ENCODE measurements around the gene PXT1. TPM values are rescaled to one million over a fixed set of nuclear protein-coding genes. Genes with fewer than 3 reads are reported as not detected.

The PXT1 gene
- total and polyA plus RNA-seq, 9 of the 15 experiments (the other 6 are each of a cell fraction or from before 2014, with no cell fraction given) = 0.09 to 0.11 (median 0.10) TPM; not detected in 5

DNA sequence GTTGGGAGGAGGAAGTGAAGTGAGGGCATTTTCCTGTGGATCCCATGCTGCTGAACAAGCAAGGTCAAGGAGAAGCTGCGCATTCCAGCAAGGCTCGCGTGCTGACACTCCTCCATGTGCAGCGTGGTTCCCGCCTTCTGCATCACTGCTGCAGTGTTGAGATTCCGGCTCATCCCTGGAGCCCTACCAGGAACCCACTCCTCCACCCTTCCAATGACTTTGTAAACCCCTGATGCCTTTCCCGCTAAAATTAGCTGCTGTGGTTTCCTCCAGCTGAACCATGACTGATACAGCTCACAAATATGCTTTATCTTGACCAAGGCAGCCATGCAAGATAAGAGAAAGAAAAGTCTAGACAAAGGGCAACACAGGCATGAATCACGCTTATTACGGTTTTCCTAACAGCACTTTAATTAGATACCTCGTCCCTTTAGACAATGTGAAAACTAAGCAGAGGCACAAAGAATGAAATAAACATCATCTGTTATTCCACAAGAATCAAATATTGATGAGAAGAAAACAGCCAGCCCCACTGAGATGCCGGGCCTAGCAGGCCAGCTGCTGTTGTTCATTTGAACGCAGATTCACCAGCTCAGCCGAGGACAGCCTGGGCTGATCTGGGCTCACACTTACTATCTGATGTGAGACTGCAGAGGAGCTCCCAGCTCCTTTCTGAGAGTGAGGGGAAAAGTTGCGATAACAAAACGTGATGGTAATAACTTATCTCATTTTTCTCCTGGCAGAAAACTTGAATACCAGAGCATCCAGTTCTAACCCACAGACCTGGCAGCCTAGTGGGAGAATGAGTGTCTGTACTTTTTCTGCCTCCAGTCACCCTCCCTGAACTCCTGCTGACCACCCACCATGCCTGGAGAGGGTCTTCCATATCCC is 91.7 kb downstream of the PXT1 start (continued):
- TF ChIP-seq ZBTB8A (IDR thresholded peaks at IDR 0.05; ENCODE audit: partially characterized antibody) = no peak
- TF ChIP-seq CBX8 (IDR thresholded peaks at IDR 0.05; ENCODE audit: borderline replicate concordance, extremely low read depth, low read depth, low read length, poor library complexity, severe bottlenecking) = no peak
- TF ChIP-seq SIRT6 (IDR thresholded peaks at IDR 0.05; ENCODE audit: low read depth, low read length) = no peak
- TF ChIP-seq PTTG1 (tag; IDR thresholded peaks at IDR 0.05; ENCODE audit: low read depth) = no peak
- no peak for TF ChIP-seq GTF2E2 (tag; IDR thresholded peaks at IDR 0.05)
- TF ChIP-seq, protein P1, sequence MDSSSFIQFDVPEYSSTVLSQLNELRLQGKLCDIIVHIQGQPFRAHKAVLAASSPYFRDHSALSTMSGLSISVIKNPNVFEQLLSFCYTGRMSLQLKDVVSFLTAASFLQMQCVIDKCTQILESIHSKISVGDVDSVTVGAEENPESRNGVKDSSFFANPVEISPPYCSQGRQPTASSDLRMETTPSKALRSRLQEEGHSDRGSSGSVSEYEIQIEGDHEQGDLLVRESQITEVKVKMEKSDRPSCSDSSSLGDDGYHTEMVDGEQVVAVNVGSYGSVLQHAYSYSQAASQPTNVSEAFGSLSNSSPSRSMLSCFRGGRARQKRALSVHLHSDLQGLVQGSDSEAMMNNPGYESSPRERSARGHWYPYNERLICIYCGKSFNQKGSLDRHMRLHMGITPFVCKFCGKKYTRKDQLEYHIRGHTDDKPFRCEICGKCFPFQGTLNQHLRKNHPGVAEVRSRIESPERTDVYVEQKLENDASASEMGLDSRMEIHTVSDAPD (CRISPR knock-in tag; IDR thresholded peaks at IDR 0.05) = no peak
- TF ChIP-seq, protein P2, sequence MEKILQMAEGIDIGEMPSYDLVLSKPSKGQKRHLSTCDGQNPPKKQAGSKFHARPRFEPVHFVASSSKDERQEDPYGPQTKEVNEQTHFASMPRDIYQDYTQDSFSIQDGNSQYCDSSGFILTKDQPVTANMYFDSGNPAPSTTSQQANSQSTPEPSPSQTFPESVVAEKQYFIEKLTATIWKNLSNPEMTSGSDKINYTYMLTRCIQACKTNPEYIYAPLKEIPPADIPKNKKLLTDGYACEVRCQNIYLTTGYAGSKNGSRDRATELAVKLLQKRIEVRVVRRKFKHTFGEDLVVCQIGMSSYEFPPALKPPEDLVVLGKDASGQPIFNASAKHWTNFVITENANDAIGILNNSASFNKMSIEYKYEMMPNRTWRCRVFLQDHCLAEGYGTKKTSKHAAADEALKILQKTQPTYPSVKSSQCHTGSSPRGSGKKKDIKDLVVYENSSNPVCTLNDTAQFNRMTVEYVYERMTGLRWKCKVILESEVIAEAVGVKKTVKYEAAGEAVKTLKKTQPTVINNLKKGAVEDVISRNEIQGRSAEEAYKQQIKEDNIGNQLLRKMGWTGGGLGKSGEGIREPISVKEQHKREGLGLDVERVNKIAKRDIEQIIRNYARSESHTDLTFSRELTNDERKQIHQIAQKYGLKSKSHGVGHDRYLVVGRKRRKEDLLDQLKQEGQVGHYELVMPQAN (IDR thresholded peaks at IDR 0.05; ENCODE audit: borderline replicate concordance) = 0 out of 2 replicates have a peak, but pooled peaks have one; percentile 28
- no peak for TF ChIP-seq SAFB2 (IDR thresholded peaks at IDR 0.05; ENCODE audit: borderline replicate concordance, low read depth, low read length, severe bottlenecking)
- TF ChIP-seq, protein P3, sequence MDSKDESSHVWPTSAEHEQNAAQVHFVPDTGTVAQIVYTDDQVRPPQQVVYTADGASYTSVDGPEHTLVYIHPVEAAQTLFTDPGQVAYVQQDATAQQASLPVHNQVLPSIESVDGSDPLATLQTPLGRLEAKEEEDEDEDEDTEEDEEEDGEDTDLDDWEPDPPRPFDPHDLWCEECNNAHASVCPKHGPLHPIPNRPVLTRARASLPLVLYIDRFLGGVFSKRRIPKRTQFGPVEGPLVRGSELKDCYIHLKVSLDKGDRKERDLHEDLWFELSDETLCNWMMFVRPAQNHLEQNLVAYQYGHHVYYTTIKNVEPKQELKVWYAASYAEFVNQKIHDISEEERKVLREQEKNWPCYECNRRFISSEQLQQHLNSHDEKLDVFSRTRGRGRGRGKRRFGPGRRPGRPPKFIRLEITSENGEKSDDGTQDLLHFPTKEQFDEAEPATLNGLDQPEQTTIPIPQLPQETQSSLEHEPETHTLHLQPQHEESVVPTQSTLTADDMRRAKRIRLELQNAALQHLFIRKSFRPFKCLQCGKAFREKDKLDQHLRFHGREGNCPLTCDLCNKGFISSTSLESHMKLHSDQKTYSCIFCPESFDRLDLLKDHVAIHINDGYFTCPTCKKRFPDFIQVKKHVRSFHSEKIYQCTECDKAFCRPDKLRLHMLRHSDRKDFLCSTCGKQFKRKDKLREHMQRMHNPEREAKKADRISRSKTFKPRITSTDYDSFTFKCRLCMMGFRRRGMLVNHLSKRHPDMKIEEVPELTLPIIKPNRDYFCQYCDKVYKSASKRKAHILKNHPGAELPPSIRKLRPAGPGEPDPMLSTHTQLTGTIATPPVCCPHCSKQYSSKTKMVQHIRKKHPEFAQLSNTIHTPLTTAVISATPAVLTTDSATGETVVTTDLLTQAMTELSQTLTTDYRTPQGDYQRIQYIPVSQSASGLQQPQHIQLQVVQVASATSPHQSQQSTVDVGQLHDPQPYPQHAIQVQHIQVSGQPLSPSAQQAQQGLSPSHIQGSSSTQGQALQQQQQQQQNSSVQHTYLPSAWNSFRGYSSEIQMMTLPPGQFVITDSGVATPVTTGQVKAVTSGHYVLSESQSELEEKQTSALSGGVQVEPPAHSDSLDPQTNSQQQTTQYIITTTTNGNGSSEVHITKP (IDR thresholded peaks at IDR 0.05; ENCODE audit: partially characterized antibody) = peak; percentile 56
- TF ChIP-seq ZNF695 (CRISPR knock-in tag; IDR thresholded peaks at IDR 0.05) = no peak
- TF ChIP-seq ZBTB17 (CRISPR knock-in tag; IDR thresholded peaks at IDR 0.05) = 0 out of 2 replicates have a peak, but pooled peaks have one; percentile 69
- TF ChIP-seq, protein P4, sequence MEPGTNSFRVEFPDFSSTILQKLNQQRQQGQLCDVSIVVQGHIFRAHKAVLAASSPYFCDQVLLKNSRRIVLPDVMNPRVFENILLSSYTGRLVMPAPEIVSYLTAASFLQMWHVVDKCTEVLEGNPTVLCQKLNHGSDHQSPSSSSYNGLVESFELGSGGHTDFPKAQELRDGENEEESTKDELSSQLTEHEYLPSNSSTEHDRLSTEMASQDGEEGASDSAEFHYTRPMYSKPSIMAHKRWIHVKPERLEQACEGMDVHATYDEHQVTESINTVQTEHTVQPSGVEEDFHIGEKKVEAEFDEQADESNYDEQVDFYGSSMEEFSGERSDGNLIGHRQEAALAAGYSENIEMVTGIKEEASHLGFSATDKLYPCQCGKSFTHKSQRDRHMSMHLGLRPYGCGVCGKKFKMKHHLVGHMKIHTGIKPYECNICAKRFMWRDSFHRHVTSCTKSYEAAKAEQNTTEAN (CRISPR knock-in tag; IDR thresholded peaks at IDR 0.05) = no peak
- TF ChIP-seq MYC (IDR thresholded peaks at IDR 0.05; ENCODE audit: low read depth, low read length) = peak; percentile 66
- TF ChIP-seq MYC (CRISPR knock-in tag; IDR thresholded peaks at IDR 0.05; ENCODE audit: borderline replicate concordance, low read depth) = no peak
- TF ChIP-seq NFXL1 (CRISPR knock-in tag; IDR thresholded peaks at IDR 0.05) = no peak
- TF ChIP-seq LEF1 (IDR thresholded peaks at IDR 0.05) = peak; percentile 80; the same call in 1 of the 2 replicates
- no peak for TF ChIP-seq ZNF316 (IDR thresholded peaks at IDR 0.05)
- TF ChIP-seq RBFOX2 (IDR thresholded peaks at IDR 0.05; ENCODE audit: low read depth, low read length) = no peak
- no peak for TF ChIP-seq ZSCAN32 (CRISPR knock-in tag; IDR thresholded peaks at IDR 0.05)
